GM19438 (cell line): ENCODE data around the gene DYRK4.

ENCODE experiments used
- ATAC-seq: cut with Tn5 transposase; IDR thresholded peaks from one replicate; pipeline ENCODE4 v1.9.1; 2021; ENCODE audit warnings: low read depth; ENCODE audit not compliant: unreplicated experiment

DYRK4 gene

GRCh38 chr12:4563336-4563735 is 1.3 kb downstream of the DYRK4 start:
- ATAC-seq, result no peak

- no peak for ATAC-seq
Measured at GRCh38 chr12:4564818-4565217, 2.8 kb downstream of the DYRK4 start.

GRCh38 chr12:4566474-4566873 is 4.5 kb downstream of the DYRK4 start:
- ATAC-seq, result no peak

- ATAC-seq, result peak; percentile 58
Measured at GRCh38 chr12:4567073-4567881, 5.3 kb downstream of the DYRK4 start.

GRCh38 chr12:4569261-4569660 is 7.3 kb downstream of the DYRK4 start:
- ATAC-seq, result no peak

- no peak for ATAC-seq
Measured at GRCh38 chr12:4572680-4573079, 10.7 kb downstream of the DYRK4 start.

- no peak for ATAC-seq
Measured at GRCh38 chr12:4579305-4580102, 17.5 kb downstream of the DYRK4 start.

GRCh38 chr12:4580281-4580688 is 18.3 kb downstream of the DYRK4 start:
- ATAC-seq, result no peak

- no peak for ATAC-seq
Measured at GRCh38 chr12:4584281-4584680, 22.3 kb downstream of the DYRK4 start.

GRCh38 chr12:4584896-4585295 is 22.9 kb downstream of the DYRK4 start:
- no peak for ATAC-seq

GRCh38 chr12:4586500-4586899 is 24.5 kb downstream of the DYRK4 start:
- no peak for ATAC-seq

GRCh38 chr12:4587108-4587507 is 25.1 kb downstream of the DYRK4 start:
- ATAC-seq, result no peak

- no peak for ATAC-seq
Measured at GRCh38 chr12:4588916-4589315, 26.9 kb downstream of the DYRK4 start.

GRCh38 chr12:4589941-4590340 is 27.9 kb downstream of the DYRK4 start:
- no peak for ATAC-seq

GRCh38 chr12:4591180-4591687 is 29.2 kb downstream of the DYRK4 start:
- no peak for ATAC-seq

GRCh38 chr12:4595881-4596280 is 33.9 kb downstream of the DYRK4 start:
- no peak for ATAC-seq

GRCh38 chr12:4603421-4603820 is 41.4 kb downstream of the DYRK4 start:
- no peak for ATAC-seq

- ATAC-seq, result no peak
Measured at GRCh38 chr12:4603946-4604345, 41.9 kb downstream of the DYRK4 start.

GRCh38 chr12:4604684-4605193 is 42.7 kb downstream of the DYRK4 start:
- ATAC-seq, result peak; percentile 93

GRCh38 chr12:4607056-4607455 is 45.0 kb downstream of the DYRK4 start:
- no peak for ATAC-seq

- no peak for ATAC-seq
Measured at GRCh38 chr12:4609071-4609470, 47.1 kb downstream of the DYRK4 start.
